ENCODE results near the gene DHRS9. TPM values are rescaled to one million over a fixed set of nuclear protein-coding genes. Genes with fewer than 3 reads are reported as not detected.
A peak's percentile ranks its signal among the peaks of the same experiment; 100 is the strongest.

DHRS9 gene
- total and polyA plus RNA-seq, 9 of the 15 experiments (the other 6 are each of a cell fraction or from before 2014, with no cell fraction given): 0.27 to 1.7 (median 0.69) TPM

DNA sequence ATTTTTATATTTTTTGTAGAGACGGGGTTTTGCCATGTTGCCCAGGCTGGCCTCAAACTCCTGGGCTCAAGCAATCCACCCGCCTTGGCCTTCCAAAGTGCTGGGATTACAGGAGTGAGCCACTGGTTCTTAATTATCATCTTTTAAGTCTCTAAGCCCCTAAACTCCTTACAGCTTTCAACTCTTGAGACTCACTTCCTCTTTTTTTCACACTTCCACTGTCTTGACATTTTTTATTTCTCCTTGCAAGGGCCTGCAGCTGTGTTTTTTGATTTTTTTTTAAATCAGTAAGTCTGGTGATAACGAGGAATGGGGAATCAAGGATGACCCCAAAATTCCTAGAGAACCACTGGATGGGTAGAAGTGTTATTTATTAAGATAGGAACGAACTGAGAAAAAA is 29.7 kb upstream of the DHRS9 start:
- CTCF ChIA-PET (ENCODE audit: low intra/inter-chr PET ratio): no interaction called here
- Histone ChIP-seq H4K20me1 (replicated peaks; ENCODE audit: control insufficient read depth, insufficient read depth, low read length) (no peaks in the 10 kb centered on the region), H3K4me2 (ENCODE audit: insufficient read depth, low read length) (no peak overlapping the region), H3K36me3 (ENCODE audit: control insufficient read depth, insufficient read depth, low read length) (no peaks in the 10 kb centered on the region), H3K27me3 (ENCODE audit: control insufficient read depth in 2 of 2, insufficient read depth in 2 of 2, low read length in 2 of 2) (no peaks in the 10 kb centered on the region), H3K79me2 (ENCODE audit: control insufficient read depth, insufficient read depth, low read length) (no peaks in the 10 kb centered on the region), H3K9ac (ENCODE audit: insufficient read depth in 1 of 2, low read depth in 2 of 2, low read length in 2 of 2) (no peak overlapping the region), H2AFZ (ENCODE audit: low read depth, low read length) (no peak overlapping the region), H3K9me3 (replicated peaks; ENCODE audit: control insufficient read depth, insufficient read depth, low read depth, low read length) (peaks cover 7% of the 10 kb centered on the region), H3K9me1 (ENCODE audit: control insufficient read depth, insufficient read depth, low read length) (no peaks in the 10 kb centered on the region), H3K4me3 (no peak overlapping the region), H3K4me1 (replicated peaks in 1 of 2; ENCODE audit: control insufficient read depth in 2 of 2, insufficient read depth in 2 of 2, low read length in 2 of 2) (peaks cover 0 to 9% of the 10 kb centered on the region in 2 experiments; a peak in 4 of 5 replicates), H3K27ac (ENCODE audit: extremely low read depth, low read depth, low read length) (no peak overlapping the region)
- no TSS peak for BruUV-seq (replicated peaks)
- intact Hi-C loops (cut with micrococcal nuclease) (no loop called here), in situ Hi-C loops (cut with MboI) (no loop called here)
- TF ChIP-seq SPI1 (IDR thresholded peaks at IDR 0.05; ENCODE audit: borderline replicate concordance, low read depth, low read length) (peak; percentile 98), SMARCE1 (IDR thresholded peaks at IDR 0.05) (peak; percentile 30; the same call in 1 of the 2 replicates), CCNT2 (IDR thresholded peaks at IDR 0.05; ENCODE audit: borderline replicate concordance, extremely low read depth, insufficient read length, low read depth, low read length) (no peak)
- DNase-seq (ENCODE audit: extremely low read depth in 1 of 4, low spot score in 3 of 4) (no peak), FAIRE-seq (no peak), ATAC-seq (no peak)
- POLR2A ChIA-PET: no interaction called here
- WGBS (ENCODE audit: insufficient coverage, low coverage, missing lambda C conversion rate): 43% methylated on average over 4 of the region's 4 CpGs

DNA sequence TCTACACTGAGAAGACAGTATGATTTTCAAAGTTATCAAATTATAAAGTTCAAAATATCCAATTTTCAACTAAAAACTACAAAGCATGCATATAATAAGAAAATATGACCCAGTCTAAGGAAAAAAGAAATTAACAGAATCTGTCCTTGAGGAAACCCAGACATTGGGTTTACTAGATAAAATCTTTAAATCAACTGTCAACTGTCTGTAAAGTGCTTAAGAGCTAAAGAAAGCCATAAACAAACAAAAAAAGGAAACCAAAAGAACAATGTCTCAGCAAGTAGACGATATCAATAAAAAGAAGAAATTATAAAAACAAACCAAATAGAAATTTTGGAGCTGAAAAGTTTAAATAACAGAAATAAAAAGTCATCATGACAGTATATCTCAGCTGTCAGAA is 27.8 kb upstream of the DHRS9 start:
- Histone ChIP-seq H3K27me3 (ENCODE audit: control insufficient read depth in 2 of 2, insufficient read depth in 2 of 2, low read length in 2 of 2) (no peaks in the 10 kb centered on the region), H4K20me1 (replicated peaks; ENCODE audit: control insufficient read depth, insufficient read depth, low read length) (no peaks in the 10 kb centered on the region), H3K4me2 (ENCODE audit: insufficient read depth, low read length) (no peak overlapping the region), H3K27ac (ENCODE audit: extremely low read depth, low read depth, low read length) (no peak overlapping the region), H3K4me1 (replicated peaks in 1 of 2; ENCODE audit: control insufficient read depth in 2 of 2, insufficient read depth in 2 of 2, low read length in 2 of 2) (peaks cover 0 to 7% of the 10 kb centered on the region in 2 experiments; a peak in 2 of 5 replicates), H3K79me2 (ENCODE audit: control insufficient read depth, insufficient read depth, low read length) (no peaks in the 10 kb centered on the region), H3K36me3 (ENCODE audit: control insufficient read depth, insufficient read depth, low read length) (no peaks in the 10 kb centered on the region), H3K4me3 (no peak overlapping the region), H3K9me1 (ENCODE audit: control insufficient read depth, insufficient read depth, low read length) (no peaks in the 10 kb centered on the region), H3K9me3 (replicated peaks; ENCODE audit: control insufficient read depth, insufficient read depth, low read depth, low read length) (peaks cover 7% of the 10 kb centered on the region), H2AFZ (ENCODE audit: low read depth, low read length) (no peak overlapping the region), H3K9ac (ENCODE audit: insufficient read depth in 1 of 2, low read depth in 2 of 2, low read length in 2 of 2) (no peak overlapping the region)
- in situ Hi-C loops (cut with MboI) (no loop called here), intact Hi-C loops (cut with micrococcal nuclease) (no loop called here)
- ATAC-seq (no peak), FAIRE-seq (no peak), DNase-seq (ENCODE audit: extremely low read depth in 1 of 4, low spot score in 3 of 4) (no peak)
- POLR2A ChIA-PET: interaction anchor here (0.7 kb wide), 1 partner anchor 13 kb away, joined by 3 read pairs; no protein-coding TSS in a partner anchor
- WGBS (ENCODE audit: insufficient coverage, low coverage, missing lambda C conversion rate): 10% methylated on average over 1 of the region's 1 CpG
- CTCF ChIA-PET (ENCODE audit: low intra/inter-chr PET ratio): no interaction called here
- TF ChIP-seq, protein P1, sequence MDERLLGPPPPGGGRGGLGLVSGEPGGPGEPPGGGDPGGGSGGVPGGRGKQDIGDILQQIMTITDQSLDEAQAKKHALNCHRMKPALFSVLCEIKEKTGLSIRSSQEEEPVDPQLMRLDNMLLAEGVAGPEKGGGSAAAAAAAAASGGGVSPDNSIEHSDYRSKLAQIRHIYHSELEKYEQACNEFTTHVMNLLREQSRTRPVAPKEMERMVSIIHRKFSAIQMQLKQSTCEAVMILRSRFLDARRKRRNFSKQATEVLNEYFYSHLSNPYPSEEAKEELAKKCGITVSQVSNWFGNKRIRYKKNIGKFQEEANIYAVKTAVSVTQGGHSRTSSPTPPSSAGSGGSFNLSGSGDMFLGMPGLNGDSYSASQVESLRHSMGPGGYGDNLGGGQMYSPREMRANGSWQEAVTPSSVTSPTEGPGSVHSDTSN (CRISPR knock-in tag; IDR thresholded peaks at IDR 0.05; ENCODE audit: low read depth): no peak
- TF ChIP-seq, protein P1 (tag; conservative IDR thresholded peaks at IDR 0.05; ENCODE audit: low read depth): peak; percentile 22; the same call in 1 of the 2 replicates
- TF ChIP-seq, protein P2, sequence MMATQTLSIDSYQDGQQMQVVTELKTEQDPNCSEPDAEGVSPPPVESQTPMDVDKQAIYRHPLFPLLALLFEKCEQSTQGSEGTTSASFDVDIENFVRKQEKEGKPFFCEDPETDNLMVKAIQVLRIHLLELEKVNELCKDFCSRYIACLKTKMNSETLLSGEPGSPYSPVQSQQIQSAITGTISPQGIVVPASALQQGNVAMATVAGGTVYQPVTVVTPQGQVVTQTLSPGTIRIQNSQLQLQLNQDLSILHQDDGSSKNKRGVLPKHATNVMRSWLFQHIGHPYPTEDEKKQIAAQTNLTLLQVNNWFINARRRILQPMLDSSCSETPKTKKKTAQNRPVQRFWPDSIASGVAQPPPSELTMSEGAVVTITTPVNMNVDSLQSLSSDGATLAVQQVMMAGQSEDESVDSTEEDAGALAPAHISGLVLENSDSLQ (IDR thresholded peaks at IDR 0.05): peak; percentile 62; the same call in 1 of the 2 replicates
- no peak for TF ChIP-seq ZNF217 (CRISPR knock-in tag; IDR thresholded peaks at IDR 0.05)
- TF ChIP-seq SMARCE1 (IDR thresholded peaks at IDR 0.05): peak; percentile 31; the same call in 1 of the 2 replicates
- 0 out of 2 replicates have a peak, but pooled peaks have one; percentile 5 for TF ChIP-seq EP300 (IDR thresholded peaks at IDR 0.05; ENCODE audit: low read length)
- 0 out of 2 replicates have a peak, but pooled peaks have one; percentile 39 for TF ChIP-seq ARID1B (IDR thresholded peaks at IDR 0.05)
- no peak for TF ChIP-seq ZNF696 (CRISPR knock-in tag; conservative IDR thresholded peaks at IDR 0.05)
- TF ChIP-seq MEIS2 (IDR thresholded peaks at IDR 0.05; ENCODE audit: partially characterized antibody): peak; percentile 44
- BruUV-seq (replicated peaks): no TSS peak
